NCI-H2107 treated with DMSO at 0.1 percent for 48 hours (cell line): ENCODE measurements around the gene P2RX4.
"Not testable (repeated sequence)": the region's sequence is repeated elsewhere in the genome, so short reads cannot be mapped to it uniquely, and the experiment has no call there.

Experiments
- DNase-seq: peaks from one replicate; lab custom pipeline; 2025; ENCODE audit not compliant: unreplicated experiment; lab: John Stamatoyannopoulos, UW

P2RX4 gene

DNA sequence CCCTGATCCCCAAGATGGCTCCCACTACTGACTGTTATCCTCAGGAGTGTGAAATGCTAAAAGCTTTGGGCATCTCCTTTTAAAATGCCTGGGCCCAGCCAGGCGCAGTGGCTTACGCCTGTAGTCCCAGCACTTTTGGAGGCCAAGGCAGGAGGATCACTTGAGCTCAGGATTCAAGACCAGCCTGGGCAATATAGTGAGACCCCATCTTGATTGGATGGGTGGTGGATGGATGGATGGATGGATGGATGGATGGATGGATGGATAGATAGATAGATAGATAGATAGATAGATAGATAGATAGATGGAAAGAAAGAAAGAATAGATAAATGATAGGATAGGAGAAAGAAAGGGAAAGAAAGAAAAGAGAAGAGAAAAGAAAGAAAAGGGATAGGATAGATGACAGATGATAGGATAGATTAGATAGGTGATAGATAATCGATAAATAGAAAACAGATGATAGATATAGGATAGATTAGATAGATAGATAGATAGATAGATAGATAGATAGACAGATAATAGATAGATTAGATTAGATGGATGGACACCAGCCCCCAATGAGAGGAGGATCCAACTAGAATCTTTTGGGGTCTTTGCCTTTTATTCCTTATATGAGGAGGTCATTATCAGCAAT lies 9.5 kb downstream of the P2RX4 start:
- DNase-seq, result no peak

GRCh38 chr12:121222847-121223246 lies 12.9 kb downstream of the P2RX4 start:
- no peak for DNase-seq

DNA sequence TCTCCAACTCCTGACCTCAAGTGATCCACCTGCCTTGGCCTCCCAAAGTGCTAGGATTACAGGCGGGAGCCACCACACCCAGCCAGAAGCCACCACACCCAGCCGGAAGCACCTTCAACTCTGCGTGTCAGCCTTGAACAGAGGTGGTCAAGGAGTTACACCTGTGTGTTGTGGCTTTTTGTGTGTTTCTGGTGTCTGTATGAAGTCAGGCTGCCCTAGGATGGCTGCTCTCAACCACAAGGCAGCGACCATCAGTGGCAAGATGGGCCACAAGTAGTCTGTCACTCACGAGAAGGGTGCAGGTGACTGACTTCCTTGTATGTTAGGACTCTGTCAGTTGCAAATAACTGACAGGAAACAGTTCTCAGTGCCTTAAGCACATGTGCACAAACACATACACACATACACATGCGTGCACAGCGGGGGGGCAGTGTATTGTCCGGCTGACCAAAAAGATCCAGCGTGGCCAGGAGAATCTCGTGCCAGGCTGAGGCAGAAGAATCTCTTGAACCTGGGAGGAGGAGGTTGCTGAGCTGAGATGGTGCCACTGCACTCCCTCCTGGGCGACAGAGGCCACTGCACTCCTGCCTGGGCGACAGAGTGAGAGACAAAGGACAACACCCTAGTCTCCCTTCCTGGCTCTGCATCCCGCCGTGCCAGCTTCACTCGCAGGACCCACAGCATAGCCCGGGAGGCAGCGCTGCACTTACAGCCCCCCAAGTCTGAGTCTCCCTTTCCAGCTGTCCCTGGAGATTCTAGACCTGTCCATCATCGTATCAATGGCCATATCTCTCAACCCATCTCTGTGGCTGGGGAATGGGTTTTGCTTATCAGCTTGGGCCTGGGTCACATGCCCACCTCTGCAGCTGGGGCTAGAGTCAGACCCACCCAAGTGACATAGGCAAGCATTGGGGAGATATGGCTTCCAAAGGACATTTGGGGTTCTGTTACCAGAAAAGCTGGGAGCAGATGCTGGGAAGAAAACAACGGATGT lies 13.7 kb downstream of the P2RX4 start:
- no peak for DNase-seq

DNA sequence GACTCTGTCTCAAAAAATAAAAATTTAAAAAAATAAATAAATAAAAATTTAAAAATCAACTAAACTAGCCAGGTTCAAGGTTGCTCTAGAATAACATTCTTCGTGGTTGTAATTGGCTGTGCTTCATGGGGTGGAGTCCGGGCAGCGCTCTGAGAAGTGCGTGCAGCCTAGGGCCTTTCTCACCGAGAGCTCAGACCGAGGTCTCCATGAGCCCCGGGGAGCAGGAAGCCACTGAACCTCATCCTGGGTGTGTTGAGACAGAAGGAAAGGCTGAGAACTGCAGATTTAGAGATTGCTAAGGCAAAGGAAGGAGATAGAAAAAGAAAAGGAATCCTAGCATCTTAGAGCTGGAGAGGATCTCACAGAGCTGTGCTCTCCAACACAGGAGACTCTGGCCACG lies 14.7 kb downstream of the P2RX4 start:
- DNase-seq, result no peak

DNA sequence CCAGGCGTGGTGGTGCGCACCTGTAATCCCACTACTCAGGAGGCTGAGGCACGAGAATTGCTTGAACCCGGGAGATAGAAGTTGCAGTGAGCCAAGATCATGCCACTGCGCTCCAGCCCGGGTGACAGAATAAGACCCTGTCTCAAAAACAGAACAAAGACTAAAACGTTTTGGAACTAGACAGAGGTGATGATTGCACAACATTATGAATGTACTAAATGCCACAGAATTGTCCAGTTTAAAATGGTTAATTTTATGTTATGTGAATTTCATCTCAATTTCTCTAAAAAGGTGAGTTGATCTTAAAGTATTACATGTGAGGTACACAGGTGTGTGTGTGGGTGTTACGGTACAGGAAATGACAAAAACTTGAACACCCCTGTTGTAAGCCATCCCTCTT lies 16.5 kb downstream of the P2RX4 start:
- DNase-seq, result no peak

DNA sequence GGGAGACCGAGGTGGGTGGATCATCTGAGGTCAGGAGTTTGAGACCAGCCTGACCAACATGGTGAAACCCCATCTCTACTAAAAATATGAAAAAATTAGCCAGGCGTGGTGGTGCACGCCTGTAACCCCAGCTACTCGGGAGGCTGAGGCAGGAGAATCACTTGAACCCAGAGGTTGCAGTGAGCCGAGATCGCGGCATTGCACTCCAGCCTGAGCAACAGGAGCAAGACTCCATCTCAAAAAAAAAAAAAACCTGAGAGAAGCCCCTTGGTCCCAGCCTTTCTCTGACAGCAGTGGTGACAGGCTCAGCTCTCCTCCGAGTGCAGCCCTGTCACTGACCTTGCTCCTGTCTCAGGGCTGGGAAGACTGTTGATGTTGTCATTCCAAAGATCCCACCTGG lies 16.9 kb downstream of the P2RX4 start:
- not testable (repeated sequence) for DNase-seq

- peak; percentile 21 for DNase-seq
These were observed 17.4 kb downstream of the P2RX4 start for GRCh38 chr12:121227294-121227693.

GRCh38 chr12:121228919-121229665 lies 19.2 kb downstream of the P2RX4 start:
- no peak for DNase-seq

DNA sequence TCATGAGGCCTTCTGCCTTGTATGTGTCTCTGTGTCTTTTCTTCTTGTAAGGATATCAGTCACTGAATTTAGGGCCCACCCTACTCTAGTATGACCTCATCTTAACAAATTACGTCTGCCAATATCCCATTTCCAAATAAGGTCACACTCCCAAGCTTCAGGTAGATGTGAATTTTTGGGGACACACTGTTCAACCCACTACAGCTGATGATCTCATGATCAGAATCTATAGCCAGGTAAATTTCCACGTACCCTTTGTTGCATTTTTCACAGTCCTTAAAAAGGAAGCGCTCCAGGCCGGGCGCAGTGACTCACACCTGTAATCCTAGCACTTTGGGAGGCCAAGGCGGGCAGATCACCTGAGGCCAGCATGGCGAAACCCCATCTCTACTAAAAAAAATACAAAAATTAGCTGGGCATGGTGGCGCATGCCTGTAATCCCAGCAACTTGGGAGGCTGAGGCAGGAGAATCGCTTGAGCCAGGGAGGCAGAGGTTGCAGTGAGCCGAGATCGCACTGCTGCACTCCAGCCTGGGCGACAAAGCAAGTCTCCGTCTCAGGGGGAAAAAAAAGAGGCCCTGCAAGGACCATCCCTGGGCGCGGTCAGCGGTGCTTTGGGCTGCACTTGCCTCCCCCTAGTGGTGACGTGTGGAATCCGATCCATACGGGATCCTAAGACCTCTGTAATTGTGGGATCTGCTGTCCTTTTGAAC lies 20.1 kb downstream of the P2RX4 start:
- DNase-seq, result not testable (repeated sequence)

DNA sequence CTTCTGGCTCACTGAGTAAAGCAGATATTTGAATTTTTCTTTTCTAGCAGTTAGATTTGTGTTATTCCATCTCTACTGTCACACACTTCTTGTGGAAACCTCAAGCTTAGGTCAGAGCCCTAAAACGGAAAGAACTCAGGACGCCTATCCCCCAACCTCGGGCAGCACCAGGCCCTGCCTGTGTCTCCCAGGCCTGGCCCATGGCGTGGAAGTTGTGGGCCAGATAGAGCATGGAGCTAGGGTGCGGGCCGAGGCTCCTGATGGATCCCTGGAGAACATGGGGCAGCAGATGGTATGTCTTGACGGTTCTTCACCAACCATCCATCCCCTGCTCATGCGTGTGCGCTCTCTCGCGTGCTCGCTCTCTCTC lies 20.6 kb downstream of the P2RX4 start:
- DNase-seq, result no peak

DNA sequence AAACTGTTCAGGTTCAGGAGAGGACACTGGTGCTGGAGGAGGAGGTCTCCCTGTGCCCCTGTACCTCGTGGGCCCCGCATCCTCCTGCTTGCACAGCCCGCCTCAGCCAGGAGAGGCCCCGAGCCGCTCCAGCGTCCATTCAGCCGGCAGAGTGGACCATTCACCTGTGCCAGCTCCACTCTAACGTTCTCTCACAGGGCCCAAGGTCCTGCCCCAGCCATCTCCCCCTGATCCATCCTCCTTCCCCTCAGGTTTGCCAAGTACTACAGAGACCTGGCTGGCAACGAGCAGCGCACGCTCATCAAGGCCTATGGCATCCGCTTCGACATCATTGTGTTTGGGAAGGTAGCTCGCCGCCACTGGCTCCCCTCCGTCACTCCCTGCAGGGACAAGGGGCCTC lies 22.2 kb downstream of the P2RX4 start:
- no peak for DNase-seq

DNA sequence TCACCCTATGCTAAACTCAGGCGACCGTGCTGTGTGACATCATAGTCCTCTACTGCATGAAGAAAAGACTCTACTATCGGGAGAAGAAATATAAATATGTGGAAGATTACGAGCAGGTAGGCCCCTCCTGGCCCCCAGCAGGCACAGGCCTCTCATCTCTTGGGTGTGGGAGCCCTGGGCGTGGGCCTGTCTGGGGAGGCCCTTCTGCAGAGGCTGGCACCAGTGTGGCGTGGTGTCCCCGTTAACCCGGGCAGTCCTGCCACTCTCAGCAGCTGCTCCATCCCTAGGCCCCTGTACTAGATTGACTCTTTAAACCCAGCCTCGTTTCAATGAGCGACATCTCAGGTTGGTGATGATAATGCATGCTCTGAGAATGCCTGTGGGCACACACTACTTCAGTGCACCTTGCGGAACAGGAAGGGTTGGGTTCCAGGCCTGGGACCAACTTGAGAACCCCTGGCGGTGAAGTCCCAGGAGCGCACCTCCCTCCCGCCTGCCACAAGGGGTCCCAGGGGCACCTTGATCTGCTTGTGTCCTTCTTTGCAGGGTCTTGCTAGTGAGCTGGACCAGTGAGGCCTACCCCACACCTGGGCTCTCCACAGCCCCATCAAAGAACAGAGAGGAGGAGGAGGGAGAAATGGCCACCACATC lies 23.2 kb downstream of the P2RX4 start:
- DNase-seq, result no peak

DNA sequence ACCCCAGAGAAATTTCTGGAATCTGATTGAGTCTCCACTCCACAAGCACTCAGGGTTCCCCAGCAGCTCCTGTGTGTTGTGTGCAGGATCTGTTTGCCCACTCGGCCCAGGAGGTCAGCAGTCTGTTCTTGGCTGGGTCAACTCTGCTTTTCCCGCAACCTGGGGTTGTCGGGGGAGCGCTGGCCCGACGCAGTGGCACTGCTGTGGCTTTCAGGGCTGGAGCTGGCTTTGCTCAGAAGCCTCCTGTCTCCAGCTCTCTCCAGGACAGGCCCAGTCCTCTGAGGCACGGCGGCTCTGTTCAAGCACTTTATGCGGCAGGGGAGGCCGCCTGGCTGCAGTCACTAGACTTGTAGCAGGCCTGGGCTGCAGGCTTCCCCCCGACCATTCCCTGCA lies 23.7 kb downstream of the P2RX4 start:
- DNase-seq, result no peak

- DNase-seq, result no peak
These were observed 26.8 kb downstream of the P2RX4 start for GRCh38 chr12:121236776-121237175.

GRCh38 chr12:121237415-121237814 lies 27.5 kb downstream of the P2RX4 start:
- no peak for DNase-seq

DNA sequence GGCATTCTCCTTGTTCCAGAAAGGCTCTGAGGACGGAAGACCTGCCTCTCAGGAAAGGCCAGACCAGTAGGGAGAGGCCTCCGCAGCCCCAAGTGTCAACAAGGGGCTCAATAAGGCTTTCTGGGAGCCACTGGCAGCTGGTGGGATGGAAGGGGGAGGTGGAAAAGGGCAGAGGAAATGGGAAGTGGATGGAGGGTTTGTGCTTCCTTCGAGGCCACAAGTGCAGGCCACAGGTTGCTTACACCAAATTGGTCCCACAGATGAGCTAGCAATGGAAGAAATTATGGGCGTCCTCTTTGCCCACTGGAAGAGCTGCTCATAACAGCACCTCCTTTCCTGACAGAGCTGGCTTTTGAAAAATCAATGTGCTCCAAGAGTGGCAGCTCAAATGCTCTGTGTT lies 28.2 kb downstream of the P2RX4 start:
- DNase-seq, result peak; percentile 58

GRCh38 chr12:121238604-121239350 lies 28.8 kb downstream of the P2RX4 start:
- peak; percentile 58 for DNase-seq

DNA sequence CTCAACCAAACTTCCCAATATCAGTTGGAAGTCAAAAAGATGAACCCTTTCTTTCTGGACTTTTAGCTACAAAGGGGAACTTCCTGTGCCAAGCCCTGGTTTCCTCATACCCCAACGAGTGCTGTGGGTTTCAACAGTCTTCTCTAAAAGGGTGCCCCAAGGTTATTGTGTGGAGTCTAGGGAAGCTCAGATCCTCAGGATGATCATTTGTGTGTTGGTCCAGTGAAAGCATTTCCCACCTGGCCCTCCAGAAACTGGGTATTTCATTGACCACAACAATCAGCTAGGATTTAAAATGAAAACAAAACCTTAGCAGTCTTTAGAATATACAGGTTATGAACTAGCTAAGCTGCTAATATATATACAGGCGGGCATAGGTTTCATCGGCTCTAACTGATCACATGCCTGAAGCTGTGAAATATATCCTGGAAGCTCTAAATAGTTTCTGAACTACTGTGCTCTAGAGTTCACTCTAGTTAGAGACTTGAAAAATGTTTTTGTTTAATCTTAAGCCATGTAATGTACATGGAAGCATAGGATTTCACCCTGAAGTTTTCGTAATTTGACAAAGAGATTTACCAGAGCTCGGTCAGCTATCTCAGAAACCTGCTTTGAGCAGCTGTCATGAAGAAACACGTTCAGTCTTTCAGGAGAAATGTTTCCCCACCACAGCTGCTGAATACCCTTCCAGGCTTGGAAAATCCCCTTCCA lies 29.6 kb downstream of the P2RX4 start:
- DNase-seq, result no peak

DNA sequence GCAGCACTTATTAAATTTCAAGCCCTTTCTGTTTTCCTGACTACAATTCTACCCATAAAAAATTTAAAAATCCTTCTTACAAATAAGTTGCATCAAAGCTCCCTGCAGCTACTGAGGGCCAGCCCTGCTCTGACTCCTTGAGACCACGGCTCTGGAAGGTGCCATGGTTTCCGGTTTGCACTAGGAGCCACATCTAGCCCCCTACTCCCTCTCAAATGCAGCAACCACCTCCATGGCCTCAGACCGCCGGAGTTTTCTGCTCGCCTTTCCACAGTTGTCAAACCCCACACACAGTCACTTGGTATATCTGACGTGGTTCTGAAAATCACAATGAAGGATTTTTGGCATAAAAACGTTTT lies 30.1 kb downstream of the P2RX4 start:
- no peak for DNase-seq
